ENCODE results near the gene MAN1A1.

- TF ChIP-seq CTCF (IDR thresholded peaks at IDR 0.05; ENCODE audit: low read length) (no peak), EZH2 (optimal IDR thresholded peaks at IDR 0.05; ENCODE audit: low read depth, low read length) (no peak)
These were observed 31.4 kb downstream of the MAN1A1 start for GRCh38 chr6:119318176-119318575.

Measured in MM.1S (cell line).